Measurements from ENCODE around the gene COL5A2.

DNA sequence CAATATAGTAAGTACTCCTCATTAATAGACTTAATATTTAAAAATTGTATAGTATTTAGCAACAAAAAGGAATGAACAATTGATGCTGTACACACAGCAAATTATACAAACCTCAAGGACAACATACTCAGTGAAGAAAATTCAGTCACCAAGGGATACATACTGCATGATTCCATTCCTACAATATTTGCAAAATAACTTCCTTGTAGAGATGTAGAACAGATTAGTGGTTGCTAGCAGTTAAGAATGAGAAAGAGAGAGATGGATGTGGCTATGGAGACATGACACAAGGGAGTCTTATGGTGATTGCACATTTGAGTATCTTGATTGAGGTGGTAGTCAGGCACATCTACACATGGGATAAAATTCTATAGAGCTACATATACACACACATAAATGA is 179.3 kb downstream of the COL5A2 start:
- TF ChIP-seq, protein P1, sequence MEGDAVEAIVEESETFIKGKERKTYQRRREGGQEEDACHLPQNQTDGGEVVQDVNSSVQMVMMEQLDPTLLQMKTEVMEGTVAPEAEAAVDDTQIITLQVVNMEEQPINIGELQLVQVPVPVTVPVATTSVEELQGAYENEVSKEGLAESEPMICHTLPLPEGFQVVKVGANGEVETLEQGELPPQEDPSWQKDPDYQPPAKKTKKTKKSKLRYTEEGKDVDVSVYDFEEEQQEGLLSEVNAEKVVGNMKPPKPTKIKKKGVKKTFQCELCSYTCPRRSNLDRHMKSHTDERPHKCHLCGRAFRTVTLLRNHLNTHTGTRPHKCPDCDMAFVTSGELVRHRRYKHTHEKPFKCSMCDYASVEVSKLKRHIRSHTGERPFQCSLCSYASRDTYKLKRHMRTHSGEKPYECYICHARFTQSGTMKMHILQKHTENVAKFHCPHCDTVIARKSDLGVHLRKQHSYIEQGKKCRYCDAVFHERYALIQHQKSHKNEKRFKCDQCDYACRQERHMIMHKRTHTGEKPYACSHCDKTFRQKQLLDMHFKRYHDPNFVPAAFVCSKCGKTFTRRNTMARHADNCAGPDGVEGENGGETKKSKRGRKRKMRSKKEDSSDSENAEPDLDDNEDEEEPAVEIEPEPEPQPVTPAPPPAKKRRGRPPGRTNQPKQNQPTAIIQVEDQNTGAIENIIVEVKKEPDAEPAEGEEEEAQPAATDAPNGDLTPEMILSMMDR (conservative IDR thresholded peaks at IDR 0.05): no peak
- TF ChIP-seq ZFX (IDR thresholded peaks at IDR 0.05): no peak
